AG04450 (cell line): ENCODE data around the gene TBXT. TPM values are rescaled to one million over a fixed set of nuclear protein-coding genes. Genes with fewer than 3 reads are reported as not detected.

Source experiments
- CTCF ChIA-PET: fragments of 300-600, 350-600 bp; formaldehyde crosslinking; extraction: SDS; loops from one replicate; lab custom pipeline; 2022; ENCODE audit warnings: antibody characterized with exemption, inconsistent platforms; lab: Charles Lee
- POLR2A ChIA-PET: fragments of 350-600 bp; formaldehyde crosslinking; extraction: SDS; loops from one replicate; lab custom pipeline; 2021; ENCODE audit warnings: antibody characterized with exemption, inconsistent platforms; lab: Yijun Ruan, JAX
- DNase-seq: peaks from one replicate; pipeline ENCODE4 v3.0.0-alpha.2; 2011; ENCODE audit warnings: low read depth, low spot score
- H3K27ac ChIP-seq: one replicate; pipeline ENCODE4 v1.5.1; 2012; ENCODE audit warnings: low read depth, low read length, control low read depth
- H3K27me3 ChIP-seq: one replicate; pipeline ENCODE4 v1.6.0; 2012; ENCODE audit warnings: low read length; ENCODE audit not compliant: control insufficient read depth, insufficient read depth
- H3K4me3 ChIP-seq: 2 replicates; pipeline ENCODE4 v1.5.1; 2011; ENCODE audit warnings: mild to moderate bottlenecking, low read depth, low read length, control low read depth
- H3K9me3 ChIP-seq: 2 replicates; pipeline ENCODE4 v1.5.1; 2012; ENCODE audit warnings: low read length; ENCODE audit not compliant: control insufficient read depth, insufficient read depth
- CTCF ChIP-seq: IDR thresholded peaks from 2 replicates; pipeline ENCODE4 v1.5.1; 2011; ENCODE audit warnings: low read depth, low read length, control low read depth, inconsistent platforms
- polyA plus RNA-seq: library from polyadenylated mRNA; depleted of rRNA; stranded (reverse); fragments of >200 nt; gene quantifications from 2 replicates; pipeline ENCODE4 v1.2.3, GENCODE V29; 2011

TBXT gene
- polyA plus RNA-seq, 1 experiment: not detected

GRCh38 chr6:166166314-166167257 is 1.1 kb downstream of the TBXT start:
- Histone ChIP-seq H3K4me3 (no peak overlapping the region), H3K27ac (no peak overlapping the region), H3K9me3 (no peaks in the 10 kb centered on the region; the same call in 1 of the 2 replicates), H3K27me3 (peaks cover 56% of the 10 kb centered on the region)
- no peak for TF ChIP-seq CTCF
- POLR2A ChIA-PET: no interaction called here
- no peak for DNase-seq
- CTCF ChIA-PET: no interaction called here

- ChIA-PET POLR2A (no interaction called here), CTCF (no interaction called here)
- no peak for DNase-seq
- H3K27ac ChIP-seq: no peak overlapping the region
- H3K4me3 ChIP-seq: no peak overlapping the region
- no peaks in the 10 kb centered on the region; the same call in 1 of the 2 replicates for H3K9me3 ChIP-seq
- TF ChIP-seq CTCF: no peak
- peaks cover 48% of the 10 kb centered on the region for H3K27me3 ChIP-seq
Observed at GRCh38 chr6:166165558-166166313, 1.9 kb downstream of the TBXT start.

- ChIA-PET CTCF (no interaction called here), POLR2A (no interaction called here)
- TF ChIP-seq CTCF: no peak
- DNase-seq: no peak
- Histone ChIP-seq H3K4me3 (no peak overlapping the region), H3K27ac (no peak overlapping the region), H3K9me3 (no peaks in the 10 kb centered on the region; the same call in 1 of the 2 replicates), H3K27me3 (peaks cover 20% of the 10 kb centered on the region)
Observed at GRCh38 chr6:166162599-166163342, 4.9 kb downstream of the TBXT start.

GRCh38 chr6:166157930-166158617 is 9.6 kb downstream of the TBXT start:
- Histone ChIP-seq H3K4me3 (no peak overlapping the region), H3K27me3 (peaks cover under 1% of the 10 kb centered on the region), H3K9me3 (no peaks in the 10 kb centered on the region; the same call in 1 of the 2 replicates), H3K27ac (no peak overlapping the region)
- ChIA-PET CTCF (interaction anchor here (1.4 kb wide), 1 partner anchor 241 kb away, joined by 7 read pairs; no protein-coding TSS in a partner anchor), POLR2A (no interaction called here)
- DNase-seq: no peak
- TF ChIP-seq CTCF: no peak
